HCT116 (cell line): ENCODE data around the gene ZNF436. TPM values are rescaled to one million over a fixed set of nuclear protein-coding genes. Genes with fewer than 3 reads are reported as not detected.

ENCODE experiments used
- ATAC-seq: fragments of 200-7000 bp; cut with Tn5 transposase; 2 replicates; pipeline ENCODE4 v1.9.1; 2020; ENCODE audit warnings: mild to moderate bottlenecking, moderate library complexity
- Bru-seq: library from RNA; stranded (reverse); fragments of 400-500 nt; gene quantifications from one replicate; lab custom pipeline; 2021; lab: Mats Ljungman, UMichigan
- BruChase-seq, 2 experiments: library from RNA; stranded (reverse); fragments of 400-500 nt; gene quantifications; one replicate each; lab custom pipeline; 2021; lab: Mats Ljungman, UMichigan
- BruUV-seq: library from RNA; stranded (reverse); fragments of 400-500 nt; replicated peaks from 2 replicates; lab custom pipeline; 2021; lab: Mats Ljungman, UMichigan
- CTCF ChIA-PET: fragments of 300-600 bp; sonication (Branson Sonifier 250); formaldehyde crosslinking; loops from one replicate; lab custom pipeline; 2021; ENCODE audit warnings: antibody characterized with exemption; lab: Charles Lee
- POLR2A ChIA-PET: fragments of 300-600, 350-600 bp; sonication (Branson Sonifier 250); formaldehyde crosslinking; loops from one replicate; lab custom pipeline; 2021; ENCODE audit warnings: antibody characterized with exemption; lab: Charles Lee
- RAD21 ChIA-PET, 2 experiments: fragments of 300-600 bp; sonication (Branson Sonifier 250); formaldehyde crosslinking; loops; one replicate each; lab custom pipeline; 2023; ENCODE audit warnings: low total read pairs in 2 of 2; ENCODE audit not compliant: uncharacterized antibody in 2 of 2, unreplicated experiment in 2 of 2, low non-redundant PET in 1 of 2; lab: Charles Lee
- DNase-seq: peaks from one replicate; pipeline ENCODE4 v3.0.0-alpha.2; 2010; ENCODE audit warnings: low read depth, low spot score
- H2AFZ ChIP-seq: fragments of 200-600 bp; shearing (Covaris generic), sonication (generic); 2 replicates; pipeline ENCODE4 v1.6.1; 2017; ENCODE audit warnings: low read depth, mixed run types, mixed read lengths, antibody characterized with exemption, low read length; ENCODE audit not compliant: poor library complexity, severe bottlenecking
- H3K27ac ChIP-seq: 2 replicates; pipeline ENCODE4 v1.5.1; 2012; ENCODE audit warnings: low read depth, low read length
- H3K27me3 ChIP-seq: fragments of 200-600 bp; sonication (generic); 2 replicates; pipeline ENCODE4 v1.6.1; 2016; ENCODE audit warnings: mixed run types, low read length, mixed read lengths; ENCODE audit not compliant: insufficient read depth
- H3K36me3 ChIP-seq, 2 experiments: fragments of 200-500 bp in 1 of 2; fragments of 200-600 bp in 1 of 2; sonication (Bioruptor generic) in 1 of 2; sonication (generic) in 1 of 2; 2 replicates each; pipeline versions ENCODE4 v1.5.1 to v1.6.1; 2014 to 2016; ENCODE audit warnings: low read length in 2 of 2, inconsistent platforms in 1 of 2, mixed read lengths in 1 of 2, mixed run types in 1 of 2; ENCODE audit not compliant: insufficient read depth in 2 of 2, control insufficient read depth in 1 of 2
- H3K4me1 ChIP-seq, 2 experiments: fragments of 200-600 bp in 1 of 2; sonication (generic) in 1 of 2; 2 replicates each; pipeline versions ENCODE4 v1.5.1 to v1.6.1; 2012 to 2017; ENCODE audit warnings: low read length in 2 of 2, inconsistent platforms in 1 of 2, mild to moderate bottlenecking in 1 of 2, mixed read lengths in 1 of 2, mixed run types in 1 of 2, moderate library complexity in 1 of 2; ENCODE audit not compliant: insufficient read depth in 2 of 2, control insufficient read depth in 1 of 2
- H3K4me2 ChIP-seq: fragments of 200-600 bp; sonication (generic); 2 replicates; pipeline ENCODE4 v1.6.1; 2017; ENCODE audit warnings: mixed run types, low read length, mixed read lengths
- H3K4me3 ChIP-seq, 2 experiments: fragments of 200-600 bp in 1 of 2; sonication (generic) in 1 of 2; replicated peaks in 1 of 2; 2 replicates each; pipeline ENCODE4 v1.5.1; 2011 to 2016; ENCODE audit warnings: low read length in 2 of 2, control low read depth in 1 of 2, low read depth in 1 of 2, mild to moderate bottlenecking in 1 of 2, mixed read lengths in 1 of 2, mixed run types in 1 of 2
- H3K79me2 ChIP-seq: fragments of 200-600 bp; sonication (generic); 2 replicates; pipeline ENCODE4 v1.6.1; 2017; ENCODE audit warnings: mild to moderate bottlenecking, mixed run types, low read length, moderate library complexity, mixed read lengths; ENCODE audit not compliant: insufficient read depth
- H3K9ac ChIP-seq: fragments of 200-600 bp; sonication (generic); 2 replicates; pipeline ENCODE4 v1.6.1; 2016; ENCODE audit warnings: low read length, mixed read lengths
- H3K9me2 ChIP-seq: fragments of 200-600 bp; sonication (generic), shearing (Covaris generic); 2 replicates; pipeline ENCODE4 v1.6.1; 2017; ENCODE audit warnings: mixed run types, mild to moderate bottlenecking, moderate library complexity; ENCODE audit not compliant: insufficient read depth
- H3K9me3 ChIP-seq, 2 experiments: fragments of 200-500 bp in 1 of 2; fragments of 200-600 bp in 1 of 2; sonication (Bioruptor generic) in 1 of 2; sonication (generic) in 1 of 2; 2 replicates each; pipeline ENCODE4 v1.6.1; 2014 to 2017; ENCODE audit warnings: low read length in 2 of 2, mixed read lengths in 2 of 2, inconsistent platforms in 1 of 2, low read depth in 1 of 2, mild to moderate bottlenecking in 1 of 2, mixed run types in 1 of 2, moderate library complexity in 1 of 2; ENCODE audit not compliant: control insufficient read depth in 1 of 2, insufficient read depth in 1 of 2
- H4K20me1 ChIP-seq: fragments of 200-600 bp; sonication (generic), shearing (Covaris generic); 2 replicates; pipeline ENCODE4 v1.6.1; 2017; ENCODE audit warnings: mixed run types, mild to moderate bottlenecking, moderate library complexity; ENCODE audit not compliant: insufficient read depth
- ELF1 ChIP-seq: IDR thresholded peaks from 2 replicates; pipeline ENCODE4 v1.6.1; 2012; ENCODE audit warnings: low read depth, borderline replicate concordance
- FOSL1 ChIP-seq: IDR thresholded peaks from 2 replicates; pipeline ENCODE4 v1.6.1; 2012; ENCODE audit warnings: low read depth
- REST ChIP-seq: IDR thresholded peaks from 2 replicates; pipeline ENCODE4 v1.6.1; 2012; ENCODE audit warnings: low read depth
- SIN3A ChIP-seq: IDR thresholded peaks from 2 replicates; pipeline ENCODE4 v1.6.1; 2012; ENCODE audit warnings: low read depth
- SRF ChIP-seq: IDR thresholded peaks from 2 replicates; pipeline ENCODE4 v1.6.1; 2012; ENCODE audit warnings: low read depth
- YY1 ChIP-seq: IDR thresholded peaks from 2 replicates; pipeline ENCODE4 v1.6.1; 2011; ENCODE audit warnings: low read length, low read depth, moderate library complexity, mild to moderate bottlenecking; ENCODE audit not compliant: insufficient replicate concordance; ENCODE audit errors: extremely low read depth
- ZFX ChIP-seq: fragments of 450-650 bp; IDR thresholded peaks from 2 replicates; pipeline ENCODE4 v1.6.1; 2017
- intact Hi-C: fragments of 100-400 bp; cut with micrococcal nuclease; formaldehyde crosslinking; loops from 2 replicates; pipeline ENCODE4 v1.10.0; 2022
- long read RNA-seq: library from polyadenylated mRNA; unstranded; transcript quantifications from one replicate; pipeline ENCODE4 v2.0.0, GENCODE V29; 2021; ENCODE audit not compliant: unreplicated experiment
- polyA plus RNA-seq: library from polyadenylated mRNA; unstranded; fragments of >200 nt; gene quantifications from 2 replicates; pipeline ENCODE4 v1.2.1, GENCODE V29; 2012; ENCODE audit warnings: missing spikeins
- total RNA-seq: library from RNA; stranded (reverse); gene quantifications from one replicate; pipeline ENCODE4 v1.2.1, GENCODE V29; 2021; ENCODE audit not compliant: unreplicated experiment

Gene ZNF436
- total RNA-seq (8.1 TPM), Bru-seq, nascent RNA (percentile 66 among the genes with signal in this experiment), BruChase-seq, experiment 1, labeled RNA remaining after a 6-hour chase (percentile 54 among the genes with signal in this experiment), BruChase-seq, experiment 2, labeled RNA remaining after a 2-hour chase (percentile 86 among the genes with signal in this experiment)
- polyA plus RNA-seq, result 3.5 and 4.8 TPM in 2 replicates
- long read RNA-seq, transcript ZNF436-202 (3 exons, 3,788 nt), result major isoform, 18 of 23 reads
- long read RNA-seq, partial matches to known transcripts, result 0 of 23 reads
- long read RNA-seq, other reads (novel, unspliced or antisense), result 5 of 23 reads

- intact Hi-C loops, result loop anchor here (2.0 kb wide), 1 partner anchor 35 kb away; no protein-coding TSS in a partner anchor
- Histone ChIP-seq H3K79me2 (peaks cover 16% of the 10 kb centered on the region), H3K4me1 (peaks cover 23 to 33% of the 10 kb centered on the region in 2 experiments), H3K4me2 (peak within 1 kb of the TSS; percentile 100), H3K4me3 (peak within 1 kb of the TSS; percentile 65 to 69), H3K9me2 (no peaks in the 10 kb centered on the region), H3K27ac (peak within 1 kb of the TSS; percentile 90), H2AFZ (peak within 1 kb of the TSS; percentile 100), H3K9me3 (peaks cover 0 to 4% of the 10 kb centered on the region in 2 experiments; a peak in 2 of 4 replicates), H4K20me1 (no peaks in the 10 kb centered on the region), H3K36me3 (peaks cover 0 to 4% of the 10 kb centered on the region in 2 experiments; a peak in 1 of 4 replicates), H3K9ac (peak within 1 kb of the TSS; percentile 92), H3K27me3 (no peaks in the 10 kb centered on the region)
- TF ChIP-seq FOSL1, result no peak
- no peak for TF ChIP-seq ZFX
- no peak for TF ChIP-seq YY1
- no peak for TF ChIP-seq SRF
- TF ChIP-seq ELF1, result no peak
- TF ChIP-seq SIN3A, result no peak
- TF ChIP-seq REST, result no peak
- RAD21 ChIA-PET, result no interaction called here
- TSS peak; percentile 66 for BruUV-seq
- DNase-seq (no peak), ATAC-seq (no peak)
- CTCF ChIA-PET, result interaction anchor here (3.3 kb wide), 1 partner anchor 34 kb away, joined by 21 read pairs; no protein-coding TSS in a partner anchor
- POLR2A ChIA-PET, result interaction anchor here (3.3 kb wide), 1 partner anchor 25 kb away, joined by 30 read pairs; the partner anchor contains the start of gene HNRNPR
These were observed at the start of gene ZNF436 for GRCh38 chr1:23369335-23370013. Gene ZNF436, minus strand, starts transcription at chr1:23369836. Its CDS starts 1,831 bp downstream, at chr1:23368005.
